ENCODE results near the gene KDM6B.

DNA sequence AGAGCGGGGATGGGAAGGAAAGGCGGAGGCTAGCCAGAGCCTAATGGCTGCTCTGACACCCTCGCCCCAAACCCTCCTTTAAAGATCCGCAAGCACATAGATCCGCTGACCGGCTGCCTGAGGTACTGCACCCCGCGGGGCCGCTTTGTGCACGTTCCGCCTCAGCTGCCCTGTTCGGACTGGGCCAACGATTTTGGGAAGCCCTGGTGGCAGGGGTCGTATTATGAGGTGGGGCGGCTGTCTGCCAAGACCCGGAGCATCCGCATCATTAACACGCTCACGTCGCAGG, 24.4 kb downstream of the KDM6B start:
- TF ChIP-seq POLR2A (IDR thresholded peaks at IDR 0.05): no peak
- TF ChIP-seq, protein P1, sequence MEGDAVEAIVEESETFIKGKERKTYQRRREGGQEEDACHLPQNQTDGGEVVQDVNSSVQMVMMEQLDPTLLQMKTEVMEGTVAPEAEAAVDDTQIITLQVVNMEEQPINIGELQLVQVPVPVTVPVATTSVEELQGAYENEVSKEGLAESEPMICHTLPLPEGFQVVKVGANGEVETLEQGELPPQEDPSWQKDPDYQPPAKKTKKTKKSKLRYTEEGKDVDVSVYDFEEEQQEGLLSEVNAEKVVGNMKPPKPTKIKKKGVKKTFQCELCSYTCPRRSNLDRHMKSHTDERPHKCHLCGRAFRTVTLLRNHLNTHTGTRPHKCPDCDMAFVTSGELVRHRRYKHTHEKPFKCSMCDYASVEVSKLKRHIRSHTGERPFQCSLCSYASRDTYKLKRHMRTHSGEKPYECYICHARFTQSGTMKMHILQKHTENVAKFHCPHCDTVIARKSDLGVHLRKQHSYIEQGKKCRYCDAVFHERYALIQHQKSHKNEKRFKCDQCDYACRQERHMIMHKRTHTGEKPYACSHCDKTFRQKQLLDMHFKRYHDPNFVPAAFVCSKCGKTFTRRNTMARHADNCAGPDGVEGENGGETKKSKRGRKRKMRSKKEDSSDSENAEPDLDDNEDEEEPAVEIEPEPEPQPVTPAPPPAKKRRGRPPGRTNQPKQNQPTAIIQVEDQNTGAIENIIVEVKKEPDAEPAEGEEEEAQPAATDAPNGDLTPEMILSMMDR (IDR thresholded peaks at IDR 0.05): peak in 4 of 6 experiments; percentile 43 to 54 (median 46)
